Measurements from ENCODE around the gene TYW5. TPM values are rescaled to one million over a fixed set of nuclear protein-coding genes. Genes with fewer than 3 reads are reported as not detected.
"Not testable (repeated sequence)": the region's sequence is repeated elsewhere in the genome, so short reads cannot be mapped to it uniquely, and the experiment has no call there.

TYW5 gene
- total RNA-seq, 1 experiment from 2014 or later: 5.0 TPM

DNA sequence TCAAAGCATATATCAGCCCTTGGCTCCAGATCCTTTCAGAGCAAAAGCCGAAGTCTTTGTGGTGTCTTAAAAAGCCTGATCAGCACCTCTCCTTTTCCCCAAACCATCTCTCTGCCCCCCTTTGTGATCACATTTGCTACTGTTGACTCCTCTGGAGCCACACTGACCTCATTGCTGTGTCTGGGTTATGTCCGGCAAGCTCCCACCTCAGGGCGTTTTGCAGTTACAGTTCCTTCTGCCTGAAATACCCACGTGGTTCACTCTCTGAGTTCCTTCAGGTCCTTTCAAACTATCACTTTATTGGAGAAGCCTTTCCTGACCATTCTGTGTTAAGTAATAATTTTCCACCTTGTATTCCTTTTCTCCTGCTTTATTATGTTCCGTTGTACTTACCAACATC, 32.4 kb downstream of the TYW5 start:
- no peak for DNase-seq (ENCODE audit: low read depth)

DNA sequence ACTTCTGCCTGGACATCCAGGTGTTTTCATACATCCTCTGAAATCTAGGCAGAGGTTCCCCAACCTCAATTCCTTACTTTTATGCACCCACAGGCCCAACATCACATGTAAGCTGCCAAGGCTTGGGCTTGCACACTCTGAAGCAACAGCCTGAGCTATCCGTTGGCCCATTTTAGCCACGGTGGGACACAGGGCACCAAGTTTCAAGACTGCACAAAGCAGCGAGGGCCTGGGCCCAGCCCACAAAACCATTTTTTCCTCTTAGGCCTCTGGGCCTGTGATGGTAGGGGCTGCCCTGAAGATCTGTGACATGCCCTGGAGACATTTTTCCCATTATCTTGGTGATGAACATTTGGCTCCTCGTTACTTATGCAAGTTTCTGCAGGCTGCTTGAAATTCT, 38.3 kb downstream of the TYW5 start:
- DNase-seq (ENCODE audit: low read depth): no peak

DNA sequence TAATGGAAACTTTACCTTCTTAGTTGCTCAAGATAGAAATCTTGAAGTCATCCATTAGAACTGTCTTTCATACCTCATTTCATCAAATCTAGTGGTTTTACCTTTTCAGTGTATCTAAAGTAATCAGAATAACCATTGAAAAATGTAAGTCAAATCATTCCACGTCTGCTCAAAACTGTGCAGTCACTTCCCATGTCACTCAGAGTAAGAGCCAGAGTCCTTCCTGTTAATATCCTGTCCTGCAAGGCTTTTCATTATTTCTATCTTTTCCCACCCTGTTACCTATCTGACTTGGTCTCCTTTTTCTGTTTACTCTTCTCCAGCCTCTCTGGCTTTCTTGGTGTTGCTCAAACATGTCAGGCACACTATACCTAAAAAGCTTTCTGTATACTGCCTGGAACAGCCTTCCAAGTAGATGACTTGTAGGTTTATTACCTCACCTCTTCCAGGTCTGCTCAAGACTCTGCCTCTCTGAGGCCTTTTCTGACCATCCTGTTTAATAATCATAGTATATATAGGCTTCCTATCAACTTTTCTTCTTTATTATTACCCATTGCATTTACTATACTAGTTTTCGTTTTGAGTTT, 40.8 kb downstream of the TYW5 start:
- DNase-seq (ENCODE audit: low read depth): no peak

DNA sequence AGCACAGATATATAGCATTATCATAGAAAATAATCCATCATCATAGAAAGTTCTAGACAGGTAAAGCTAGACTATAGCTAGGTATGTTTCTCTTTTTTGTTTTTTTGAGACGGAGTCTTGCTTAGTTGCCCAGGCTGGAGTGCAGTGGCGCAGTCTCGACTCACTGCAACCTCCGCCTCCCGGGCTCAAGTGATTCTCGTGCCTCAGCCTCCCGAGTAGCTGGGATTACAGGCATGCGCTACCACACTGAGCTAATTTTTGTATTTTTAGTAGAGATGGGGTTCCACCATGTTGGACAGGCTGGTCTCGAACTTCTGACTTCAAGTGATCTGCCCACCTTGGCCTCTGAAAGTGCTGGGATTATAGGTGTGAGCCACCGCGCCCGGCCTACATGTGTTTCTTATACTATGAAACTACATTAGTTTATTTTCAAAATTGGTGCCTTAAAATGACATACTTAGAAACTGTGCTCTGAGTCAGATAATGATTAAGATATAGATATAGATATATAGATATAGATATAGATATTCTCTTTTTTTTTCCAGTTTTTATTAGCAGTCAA, 42.7 kb downstream of the TYW5 start:
- DNase-seq (ENCODE audit: low read depth): not testable (repeated sequence)

DNA sequence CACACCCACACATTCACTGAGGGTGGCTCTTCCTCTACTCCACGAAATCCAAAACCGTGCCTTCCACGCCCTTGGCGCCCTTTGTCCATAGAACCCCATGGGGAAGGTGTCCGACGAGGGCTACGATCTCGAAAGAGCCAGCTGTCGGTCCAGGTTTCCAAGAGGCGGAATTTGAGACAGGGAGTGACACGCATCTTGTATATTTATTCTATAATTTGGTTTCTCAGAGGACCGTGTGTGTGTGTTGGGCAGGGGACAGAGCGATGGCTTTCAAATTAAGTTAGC, 43.5 kb downstream of the TYW5 start:
- no peak for DNase-seq (ENCODE audit: low read depth)

DNA sequence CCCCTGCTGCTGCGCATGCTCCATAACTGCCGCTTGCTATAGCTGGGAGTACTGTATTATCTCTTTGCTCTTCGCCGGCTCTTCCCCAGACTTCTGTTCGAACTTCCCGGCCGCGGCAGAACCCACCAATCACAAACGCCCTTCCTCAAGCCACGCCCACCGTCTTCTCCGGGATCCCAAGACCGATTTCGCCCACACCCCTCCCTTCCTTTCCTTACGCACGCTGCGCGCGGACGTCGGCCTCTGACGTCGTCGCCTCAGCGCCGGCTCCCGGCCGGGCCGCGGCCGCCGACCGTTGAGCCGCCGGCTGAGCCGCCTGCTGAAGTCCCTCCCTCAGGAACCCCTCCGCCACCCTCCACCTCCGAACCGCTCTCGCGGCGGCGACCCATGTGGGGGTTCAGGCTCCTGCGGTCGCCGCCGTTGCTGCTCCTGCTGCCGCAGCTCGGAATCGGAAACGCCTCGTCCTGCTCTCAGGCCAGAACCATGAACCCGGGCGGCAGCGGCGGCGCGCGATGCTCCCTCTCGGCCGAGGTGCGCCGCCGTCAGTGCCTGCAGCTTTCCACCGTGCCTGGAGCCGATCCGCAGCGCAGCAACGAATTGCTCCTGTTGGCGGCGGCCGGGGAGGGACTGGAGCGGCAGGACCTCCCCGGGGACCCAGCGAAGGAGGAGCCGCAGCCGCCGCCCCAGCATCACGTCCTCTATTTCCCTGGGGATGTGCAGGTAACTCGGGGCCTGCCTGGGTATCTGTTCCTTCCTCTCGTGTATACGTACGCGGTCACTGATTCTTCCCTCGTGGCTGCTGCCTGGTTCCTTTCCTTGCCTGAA, 44.0 kb downstream of the TYW5 start, which contains the start of gene C2orf69:
TSS of gene C2orf69 (plus strand) at position 242 of the 825 bp plus-strand sequence. CDS start at position 388, 146 bp downstream.
- DNase-seq (ENCODE audit: low read depth): peak; percentile 97

DNA sequence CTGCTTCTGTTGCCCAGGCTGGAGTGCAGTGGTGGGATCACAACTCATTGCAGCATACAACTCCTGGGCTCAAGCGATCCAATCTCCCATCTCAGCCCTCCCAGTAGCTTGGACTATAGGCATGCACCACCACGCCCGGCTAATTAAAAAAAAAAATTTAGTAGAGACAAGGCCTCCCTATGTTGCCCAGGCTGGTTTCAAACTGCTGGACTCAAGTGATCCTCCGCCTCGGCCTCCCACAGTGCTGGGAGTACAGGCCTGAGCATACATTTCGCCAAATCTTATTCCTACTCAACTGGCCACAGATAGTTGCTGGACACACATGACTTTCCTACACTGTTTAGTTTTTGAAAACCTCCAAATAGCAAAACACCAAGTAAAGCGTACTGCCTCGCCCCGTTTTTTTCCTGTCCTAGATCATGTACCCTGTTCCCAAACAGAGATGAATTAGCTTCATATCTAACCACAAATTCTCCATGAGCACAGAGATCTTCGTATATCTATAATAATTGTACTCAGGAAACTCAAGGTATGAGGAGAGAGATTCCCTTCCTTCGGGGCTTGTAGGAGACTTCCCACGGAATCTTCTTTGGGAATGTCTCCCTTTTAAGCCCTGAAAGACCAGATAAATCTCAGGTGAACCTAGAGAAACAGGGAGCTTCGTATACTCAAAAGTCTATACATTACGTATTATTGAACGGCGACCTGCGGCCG, 44.8 kb downstream of the TYW5 start:
- no peak for DNase-seq (ENCODE audit: low read depth)

DNA sequence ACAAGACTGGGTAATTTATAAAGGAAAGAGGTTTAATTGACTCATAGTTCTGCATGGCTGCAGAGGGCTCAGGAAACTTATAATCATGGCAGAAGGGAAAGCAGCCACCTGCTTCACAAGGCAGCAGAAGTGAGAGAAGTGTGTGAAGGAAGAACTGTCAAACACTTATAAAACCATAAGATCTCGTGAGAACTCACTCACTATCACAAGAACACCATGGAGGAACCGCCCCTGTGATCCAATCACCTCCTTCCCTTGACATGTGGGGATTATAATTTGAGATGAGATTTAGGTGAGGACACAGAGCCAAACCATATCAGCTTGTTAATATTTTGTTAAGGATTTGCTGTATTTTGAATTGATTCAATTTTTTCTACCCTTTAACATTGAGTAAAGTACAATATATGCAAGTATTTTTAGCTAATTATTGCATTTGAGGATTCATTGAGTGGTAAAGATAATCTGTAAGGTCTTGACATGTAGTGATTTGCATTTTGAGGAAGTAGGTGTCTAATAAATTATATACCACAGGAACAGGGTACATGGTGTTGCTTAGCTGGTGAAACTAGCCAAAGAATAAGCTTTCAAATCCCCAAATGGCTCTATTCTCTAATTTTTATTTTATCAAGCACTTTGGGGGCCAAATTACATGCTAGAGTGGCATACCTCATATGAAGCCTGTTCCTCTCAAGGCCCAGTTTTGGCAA, 48.1 kb downstream of the TYW5 start:
- no peak for DNase-seq (ENCODE audit: low read depth)

DNA sequence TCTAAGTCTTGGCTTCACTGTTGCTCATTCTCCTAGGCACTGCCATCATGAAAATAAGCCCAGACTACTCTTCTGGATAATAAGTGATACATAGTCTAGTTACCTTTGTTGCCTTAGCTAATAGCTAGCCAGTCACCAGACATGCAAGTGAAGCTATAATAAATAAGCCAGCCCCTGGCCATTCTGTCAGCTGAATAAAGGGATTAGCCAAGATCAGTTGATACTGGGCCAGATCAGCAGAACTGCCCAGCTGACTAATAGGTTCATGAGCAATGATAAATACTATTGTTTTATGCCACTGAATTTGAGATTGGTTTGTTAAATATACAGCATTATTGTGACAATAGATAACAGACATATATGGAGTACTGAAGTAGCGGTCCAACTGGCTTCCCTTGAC, 52.2 kb downstream of the TYW5 start:
- DNase-seq (ENCODE audit: low read depth): no peak

DNA sequence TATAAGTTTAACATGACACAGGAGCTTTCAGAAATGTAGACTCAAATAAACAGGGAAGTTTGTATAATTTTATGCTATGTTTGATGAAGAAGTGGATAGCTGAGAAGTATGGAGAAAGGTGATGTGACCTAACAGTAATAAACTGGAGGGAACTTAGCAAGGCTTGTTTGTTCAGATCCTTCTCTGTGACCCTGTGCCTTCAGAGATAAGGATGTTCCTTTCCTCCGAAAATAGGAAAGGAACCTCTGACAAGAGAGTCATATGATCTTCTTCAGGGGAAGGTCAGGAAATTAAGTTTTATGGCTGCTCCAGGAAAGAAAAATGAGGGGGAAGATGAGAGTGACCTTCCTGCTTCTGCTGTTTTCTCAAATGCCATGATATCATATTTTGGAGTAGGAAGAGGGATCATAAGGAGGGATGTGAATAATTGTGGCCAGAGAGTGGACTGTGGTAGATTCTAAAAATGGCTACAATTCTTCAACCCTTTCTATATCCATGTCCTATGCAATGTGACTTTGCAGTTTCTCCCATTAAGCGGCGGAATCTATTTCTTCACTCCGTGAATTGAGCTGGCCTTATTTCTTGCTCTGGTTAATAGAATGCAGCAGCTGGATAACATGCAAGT, 52.7 kb downstream of the TYW5 start:
- no peak for DNase-seq (ENCODE audit: low read depth)

DNA sequence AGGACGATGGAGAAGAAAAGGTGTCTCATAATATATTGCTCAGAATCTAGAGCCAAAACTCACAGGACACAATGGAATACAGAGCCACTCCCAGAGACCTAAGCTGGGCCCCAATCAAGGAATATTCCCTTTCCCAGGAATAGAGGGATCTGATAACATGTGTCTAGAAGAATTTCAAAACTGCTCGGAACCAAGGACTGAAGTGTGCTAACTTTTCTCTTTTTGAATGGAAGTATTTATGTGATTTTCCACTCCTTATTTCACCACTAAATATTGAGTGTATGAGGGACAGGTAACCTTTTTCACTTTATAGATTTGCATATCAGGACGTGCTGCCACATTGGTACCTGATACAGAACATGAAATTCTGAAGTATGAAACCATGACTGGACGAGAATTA, 53.3 kb downstream of the TYW5 start:
- DNase-seq (ENCODE audit: low read depth): no peak

DNA sequence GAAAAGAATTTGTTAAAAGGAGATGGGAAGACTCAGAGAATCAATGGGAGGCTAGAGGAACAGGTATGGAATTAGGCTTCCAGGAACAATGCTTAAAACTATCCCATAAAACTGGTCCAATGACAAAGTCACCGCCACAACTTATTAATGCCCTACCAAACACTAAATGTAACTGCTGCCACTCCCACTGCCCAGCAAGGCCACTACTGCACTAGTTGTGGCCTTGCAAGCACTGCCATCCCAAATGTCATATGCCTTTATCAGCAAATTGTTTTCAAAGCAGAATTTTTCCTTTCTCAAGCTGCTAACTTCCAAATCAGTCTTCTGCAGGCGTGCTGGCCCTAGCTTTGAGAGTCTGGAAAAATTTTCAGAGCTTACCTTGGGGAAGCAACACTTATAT, 58.7 kb downstream of the TYW5 start:
- no peak for DNase-seq (ENCODE audit: low read depth)

DNA sequence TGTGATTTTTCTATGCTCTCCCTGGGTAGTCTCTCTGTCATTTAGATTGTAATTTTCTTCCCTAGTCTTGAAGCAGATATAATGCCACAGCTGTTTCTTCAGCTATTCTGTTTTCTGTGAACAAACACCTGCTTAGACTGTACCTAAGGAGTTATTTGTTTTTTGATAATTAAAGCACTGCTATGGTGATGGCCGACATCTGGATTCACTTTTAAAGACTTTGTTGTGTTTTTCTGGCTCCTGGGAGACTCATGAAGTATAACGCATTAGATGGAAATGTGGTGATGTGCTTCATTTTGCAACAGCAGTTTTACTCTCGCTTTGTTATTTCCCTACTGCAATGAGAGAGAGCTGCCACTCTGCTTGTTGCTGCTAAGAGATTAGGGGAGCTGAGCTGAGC, 59.9 kb downstream of the TYW5 start:
- DNase-seq (ENCODE audit: low read depth): no peak

DNA sequence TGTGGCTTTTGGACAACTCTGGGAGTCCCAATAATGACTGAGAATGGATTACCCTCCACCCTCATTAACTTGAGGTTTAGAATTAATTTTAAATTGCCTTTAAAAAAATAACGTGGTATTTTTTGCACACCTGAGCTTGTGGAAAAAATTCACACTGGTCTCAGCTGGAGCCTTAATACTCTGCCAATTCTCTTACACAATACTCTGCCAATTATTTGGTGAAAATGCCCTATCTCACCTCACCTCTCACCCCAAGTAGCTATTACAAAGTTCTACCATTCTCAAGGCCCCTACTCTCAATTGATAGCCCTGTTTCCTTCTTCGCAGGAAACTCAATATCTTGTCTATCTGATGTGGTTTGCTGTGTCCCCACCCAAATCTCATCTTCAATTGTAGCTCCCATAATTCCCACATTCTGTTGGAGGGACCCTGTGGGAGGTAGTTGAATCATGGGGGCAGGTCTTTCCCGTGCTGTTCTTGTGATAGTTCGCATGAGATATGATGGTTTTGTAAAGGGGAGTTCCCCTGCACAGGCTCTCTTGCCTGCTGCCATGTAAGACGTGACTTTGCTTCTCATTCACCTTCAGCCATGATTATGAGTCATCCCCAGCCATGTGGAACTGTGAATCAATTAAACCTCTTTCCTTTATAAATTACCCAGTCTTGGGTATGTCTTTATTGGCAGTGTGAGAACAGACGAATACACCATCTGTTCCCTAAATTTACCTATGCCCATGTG, 71.6 kb downstream of the TYW5 start:
- DNase-seq (ENCODE audit: low read depth): peak; percentile 3

DNA sequence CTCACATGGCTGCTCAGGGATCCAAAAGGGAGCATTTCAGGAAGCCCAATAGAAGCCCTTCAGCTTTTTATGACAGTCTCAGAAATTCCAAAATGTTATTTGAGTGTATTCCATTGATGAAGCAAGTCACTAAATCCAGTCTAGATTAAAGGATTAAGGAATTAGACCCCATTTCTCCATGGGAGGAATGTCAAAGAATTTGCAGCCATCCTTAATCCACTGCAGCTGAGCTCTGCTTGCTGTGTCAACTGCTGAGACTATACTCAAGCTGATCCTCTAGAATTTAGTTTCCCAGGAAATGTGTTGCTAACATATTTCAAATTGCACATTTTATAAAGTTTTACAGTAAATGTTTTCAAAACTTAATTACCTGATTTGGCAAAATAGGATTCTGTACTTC, 72.6 kb downstream of the TYW5 start:
- DNase-seq (ENCODE audit: low read depth): no peak

Other genes with a start within 250 kb of the TYW5 start
- gene FTCDNL1, start 104.3 kb downstream of the TYW5 start, total RNA-seq (2014; rRNA removed): 0.75 and 0.77 TPM in 2 replicates
- 18.7 and 23.2 TPM in 2 replicates for gene C2orf69, start 44.2 kb downstream of the TYW5 start, total RNA-seq (2014; rRNA removed)
- gene MAIP1, start 91 bp upstream of the TYW5 start, total RNA-seq (2014; rRNA removed): 23.2 and 26.7 TPM in 2 replicates